Measurements from ENCODE around the gene TNPO3.

DNA sequence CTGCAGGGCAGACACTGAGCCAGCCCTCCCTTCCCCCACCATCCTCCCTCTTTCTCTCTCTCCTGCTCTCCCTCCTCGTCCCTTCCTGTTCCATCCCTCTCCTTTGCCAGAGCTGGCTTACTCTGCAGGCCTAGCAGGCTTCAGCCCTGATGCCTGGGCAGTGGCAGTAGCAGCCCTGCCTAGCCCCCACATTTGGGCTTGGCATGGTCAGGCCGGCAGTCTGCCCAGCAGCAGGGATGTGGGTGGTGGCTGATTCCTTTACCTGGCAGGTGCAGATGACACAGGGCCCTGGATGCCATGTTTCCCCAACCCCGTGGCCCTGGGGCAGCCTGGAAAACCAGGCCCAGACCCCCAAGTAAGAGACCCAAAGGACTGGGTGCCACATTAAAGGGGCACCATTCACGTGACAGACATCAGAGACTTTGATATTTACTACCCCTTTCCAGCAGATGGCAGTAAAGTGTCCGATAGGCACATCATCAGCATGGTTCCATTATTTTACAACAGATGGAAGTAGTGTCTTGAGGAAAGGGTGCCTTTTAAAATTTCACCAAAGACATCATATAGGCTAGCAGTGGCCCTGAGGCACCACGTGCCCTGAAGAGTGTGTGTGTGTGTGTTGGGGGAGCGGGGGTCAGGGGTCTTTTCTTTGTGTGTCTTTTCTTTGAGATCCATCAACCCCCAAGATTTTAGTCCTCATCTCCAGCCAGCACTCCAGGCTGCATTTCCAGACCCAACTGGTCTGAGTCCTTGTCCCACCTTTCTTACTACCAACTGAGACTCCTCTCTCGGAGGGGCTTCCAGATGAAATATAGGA, 150.3 kb downstream of the TNPO3 start:
- TF ChIP-seq, protein P1, sequence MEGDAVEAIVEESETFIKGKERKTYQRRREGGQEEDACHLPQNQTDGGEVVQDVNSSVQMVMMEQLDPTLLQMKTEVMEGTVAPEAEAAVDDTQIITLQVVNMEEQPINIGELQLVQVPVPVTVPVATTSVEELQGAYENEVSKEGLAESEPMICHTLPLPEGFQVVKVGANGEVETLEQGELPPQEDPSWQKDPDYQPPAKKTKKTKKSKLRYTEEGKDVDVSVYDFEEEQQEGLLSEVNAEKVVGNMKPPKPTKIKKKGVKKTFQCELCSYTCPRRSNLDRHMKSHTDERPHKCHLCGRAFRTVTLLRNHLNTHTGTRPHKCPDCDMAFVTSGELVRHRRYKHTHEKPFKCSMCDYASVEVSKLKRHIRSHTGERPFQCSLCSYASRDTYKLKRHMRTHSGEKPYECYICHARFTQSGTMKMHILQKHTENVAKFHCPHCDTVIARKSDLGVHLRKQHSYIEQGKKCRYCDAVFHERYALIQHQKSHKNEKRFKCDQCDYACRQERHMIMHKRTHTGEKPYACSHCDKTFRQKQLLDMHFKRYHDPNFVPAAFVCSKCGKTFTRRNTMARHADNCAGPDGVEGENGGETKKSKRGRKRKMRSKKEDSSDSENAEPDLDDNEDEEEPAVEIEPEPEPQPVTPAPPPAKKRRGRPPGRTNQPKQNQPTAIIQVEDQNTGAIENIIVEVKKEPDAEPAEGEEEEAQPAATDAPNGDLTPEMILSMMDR (IDR thresholded peaks at IDR 0.05) = peak; percentile 67
- TF ChIP-seq EZH2 (IDR thresholded peaks at IDR 0.05) = no peak
- TF ChIP-seq EZH2phosphoT487 (IDR thresholded peaks at IDR 0.05) = no peak

All from neural progenitor cell (in vitro differentiated cells).